Breast epithelium (tissue), 3 donors: Measurements from ENCODE around the gene PRKAR1B.

Experiments
- POLR2A ChIP-seq: fragments of 450-650 bp; IDR thresholded peaks from one replicate; pipeline ENCODE4 v1.6.1; 2016; ENCODE audit warnings: antibody characterized with exemption, mild to moderate bottlenecking, moderate library complexity
- POLR2AphosphoS5 ChIP-seq, 3 donors: sonication (generic); formaldehyde crosslinking; IDR thresholded peaks; one replicate each; pipeline ENCODE4 v1.6.1; 2017; ENCODE audit warnings: antibody characterized with exemption in 3 of 3
- TF ChIP-seq, protein P1 (sequence below), 3 donors: fragments of 450-650 bp; IDR thresholded peaks; one replicate each; pipeline ENCODE4 v1.5.1; 2016 to 2017; ENCODE audit warnings: antibody characterized with exemption in 3 of 3, mild to moderate bottlenecking in 3 of 3, moderate library complexity in 3 of 3

DNA sequence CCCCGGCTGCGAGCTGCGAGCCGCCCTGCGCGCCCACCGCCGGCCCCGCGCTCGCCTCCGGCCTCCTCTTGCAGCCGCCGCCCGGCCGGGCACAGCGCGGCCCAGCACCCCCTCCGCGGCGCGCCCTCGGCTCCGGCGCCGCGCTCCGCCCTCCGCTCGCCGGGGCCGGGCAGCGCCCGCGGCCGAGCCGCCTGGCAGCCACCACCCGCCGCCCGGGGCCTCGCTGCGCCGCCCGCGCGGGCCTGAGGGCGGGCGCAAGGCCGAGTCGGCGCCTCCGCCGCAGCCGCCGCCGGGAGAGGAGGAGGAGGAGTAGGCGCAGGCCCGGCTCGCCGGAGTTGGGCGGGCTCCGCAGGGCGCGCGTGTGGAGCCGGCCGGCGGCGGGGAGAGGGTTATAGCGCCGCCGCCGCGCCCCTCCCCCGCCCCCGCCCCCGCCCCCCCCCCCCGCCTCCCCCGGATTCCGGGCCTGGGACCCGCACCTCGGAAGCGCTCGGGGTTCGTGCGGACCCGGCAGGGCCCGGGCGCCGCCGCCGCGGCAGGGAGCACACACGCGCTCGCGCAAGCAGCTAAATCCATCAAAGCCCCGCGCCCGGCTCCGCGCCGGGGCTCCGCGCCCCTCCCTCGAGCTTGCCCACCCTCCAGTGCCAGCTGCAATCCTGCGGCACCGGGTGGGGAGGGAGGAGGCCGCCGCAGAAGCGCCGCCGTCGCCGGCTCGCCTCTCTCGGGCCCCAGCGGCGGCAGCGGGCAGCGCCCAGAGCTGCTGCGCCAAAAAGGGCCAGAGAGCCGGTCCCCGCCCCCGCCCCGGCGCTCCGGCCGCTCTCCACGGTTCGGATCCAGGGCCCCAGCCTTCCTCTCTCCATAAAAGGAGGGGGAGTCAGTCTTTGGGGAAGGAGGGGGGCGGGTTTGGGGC, 207.3 kb downstream of the PRKAR1B start, which contains the start of gene PDGFA:
- TF ChIP-seq, protein P1, sequence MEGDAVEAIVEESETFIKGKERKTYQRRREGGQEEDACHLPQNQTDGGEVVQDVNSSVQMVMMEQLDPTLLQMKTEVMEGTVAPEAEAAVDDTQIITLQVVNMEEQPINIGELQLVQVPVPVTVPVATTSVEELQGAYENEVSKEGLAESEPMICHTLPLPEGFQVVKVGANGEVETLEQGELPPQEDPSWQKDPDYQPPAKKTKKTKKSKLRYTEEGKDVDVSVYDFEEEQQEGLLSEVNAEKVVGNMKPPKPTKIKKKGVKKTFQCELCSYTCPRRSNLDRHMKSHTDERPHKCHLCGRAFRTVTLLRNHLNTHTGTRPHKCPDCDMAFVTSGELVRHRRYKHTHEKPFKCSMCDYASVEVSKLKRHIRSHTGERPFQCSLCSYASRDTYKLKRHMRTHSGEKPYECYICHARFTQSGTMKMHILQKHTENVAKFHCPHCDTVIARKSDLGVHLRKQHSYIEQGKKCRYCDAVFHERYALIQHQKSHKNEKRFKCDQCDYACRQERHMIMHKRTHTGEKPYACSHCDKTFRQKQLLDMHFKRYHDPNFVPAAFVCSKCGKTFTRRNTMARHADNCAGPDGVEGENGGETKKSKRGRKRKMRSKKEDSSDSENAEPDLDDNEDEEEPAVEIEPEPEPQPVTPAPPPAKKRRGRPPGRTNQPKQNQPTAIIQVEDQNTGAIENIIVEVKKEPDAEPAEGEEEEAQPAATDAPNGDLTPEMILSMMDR (IDR thresholded peaks at IDR 0.05): no peak
- TF ChIP-seq POLR2AphosphoS5 (IDR thresholded peaks at IDR 0.05): no peak
- no peak for TF ChIP-seq POLR2A
